HEK293 (cell line): ENCODE data around the gene CDH26.
A peak's percentile ranks its signal among the peaks of the same experiment; 100 is the strongest.

ENCODE experiments used
- EGR2 ChIP-seq: fragments of 450-650 bp; formaldehyde crosslinking; IDR thresholded peaks from 2 replicates; pipeline ENCODE4 v1.5.1; 2016; ENCODE audit warnings: low read depth, missing biosample characterization, missing genetic modification characterization
- GLIS1 ChIP-seq: fragments of 450-650 bp; formaldehyde crosslinking; IDR thresholded peaks from 2 replicates; pipeline ENCODE4 v1.5.1; 2016; ENCODE audit warnings: missing biosample characterization, missing genetic modification characterization
- ZNF10 ChIP-seq: fragments of 450-650 bp; formaldehyde crosslinking; IDR thresholded peaks from 2 replicates; pipeline ENCODE4 v1.5.1; 2017; ENCODE audit warnings: missing biosample characterization, missing genetic modification characterization
- ZNF112 ChIP-seq: fragments of 450-650 bp; formaldehyde crosslinking; IDR thresholded peaks from 2 replicates; pipeline ENCODE4 v1.5.0; 2017; ENCODE audit warnings: missing biosample characterization, missing genetic modification characterization
- ZNF311 ChIP-seq: fragments of 450-650 bp; formaldehyde crosslinking; IDR thresholded peaks from 2 replicates; pipeline ENCODE4 v1.5.1; 2017; ENCODE audit warnings: missing biosample characterization, missing genetic modification characterization, borderline replicate concordance
- ZNF335 ChIP-seq: fragments of 450-650 bp; formaldehyde crosslinking; conservative IDR thresholded peaks from 2 replicates; pipeline ENCODE4 v1.5.1; 2016; ENCODE audit warnings: missing biosample characterization, missing genetic modification characterization
- ZNF501 ChIP-seq: fragments of 450-650 bp; formaldehyde crosslinking; IDR thresholded peaks from 2 replicates; pipeline ENCODE4 v1.5.1; 2016; ENCODE audit warnings: missing biosample characterization, missing genetic modification characterization
- ZNF548 ChIP-seq: fragments of 450-650 bp; formaldehyde crosslinking; IDR thresholded peaks from 2 replicates; pipeline ENCODE4 v1.5.1; 2016; ENCODE audit warnings: missing biosample characterization, missing genetic modification characterization
- ZNF670 ChIP-seq: fragments of 450-650 bp; formaldehyde crosslinking; IDR thresholded peaks from 2 replicates; pipeline ENCODE4 v1.5.1; 2016; ENCODE audit warnings: missing biosample characterization, missing genetic modification characterization, low read depth
- ZNF777 ChIP-seq: fragments of 450-650 bp; formaldehyde crosslinking; IDR thresholded peaks from 2 replicates; pipeline ENCODE4 v1.5.1; 2017; ENCODE audit warnings: missing biosample characterization, missing genetic modification characterization, borderline replicate concordance
- TF ChIP-seq, protein P1 (sequence below): sonication (generic); formaldehyde crosslinking; IDR thresholded peaks from 2 replicates; pipeline ENCODE4 v1.8.1; 2022; ENCODE audit warnings: mild to moderate bottlenecking, moderate library complexity, missing genetic modification reagents
- TF ChIP-seq, protein P2 (sequence below): fragments of 450-650 bp; formaldehyde crosslinking; IDR thresholded peaks from 2 replicates; pipeline ENCODE4 v1.5.1; 2017; ENCODE audit warnings: missing biosample characterization, missing genetic modification characterization
- TF ChIP-seq, protein P3 (sequence below): IDR thresholded peaks from 2 replicates; pipeline ENCODE4 v1.6.1; 2011; ENCODE audit warnings: mild to moderate bottlenecking, low read depth, low read length, borderline replicate concordance
- TF ChIP-seq, protein P4 (sequence below): fragments of 450-650 bp; formaldehyde crosslinking; IDR thresholded peaks from 2 replicates; pipeline ENCODE4 v1.5.1; 2016; ENCODE audit warnings: missing biosample characterization, missing genetic modification characterization
- TF ChIP-seq, protein P5 (sequence below): fragments of 450-650 bp; formaldehyde crosslinking; IDR thresholded peaks from 2 replicates; pipeline ENCODE4 v1.5.1; 2017; ENCODE audit warnings: missing biosample characterization, missing genetic modification characterization
- TF ChIP-seq, protein P6 (sequence below): fragments of 450-650 bp; formaldehyde crosslinking; IDR thresholded peaks from 2 replicates; pipeline ENCODE4 v1.5.1; 2016; ENCODE audit warnings: missing biosample characterization, missing genetic modification characterization
- TF ChIP-seq, protein P7 (sequence below): fragments of 450-650 bp; formaldehyde crosslinking; IDR thresholded peaks from 2 replicates; pipeline ENCODE4 v1.5.1; 2016; ENCODE audit warnings: missing biosample characterization, missing genetic modification characterization, borderline replicate concordance

Gene CDH26

DNA sequence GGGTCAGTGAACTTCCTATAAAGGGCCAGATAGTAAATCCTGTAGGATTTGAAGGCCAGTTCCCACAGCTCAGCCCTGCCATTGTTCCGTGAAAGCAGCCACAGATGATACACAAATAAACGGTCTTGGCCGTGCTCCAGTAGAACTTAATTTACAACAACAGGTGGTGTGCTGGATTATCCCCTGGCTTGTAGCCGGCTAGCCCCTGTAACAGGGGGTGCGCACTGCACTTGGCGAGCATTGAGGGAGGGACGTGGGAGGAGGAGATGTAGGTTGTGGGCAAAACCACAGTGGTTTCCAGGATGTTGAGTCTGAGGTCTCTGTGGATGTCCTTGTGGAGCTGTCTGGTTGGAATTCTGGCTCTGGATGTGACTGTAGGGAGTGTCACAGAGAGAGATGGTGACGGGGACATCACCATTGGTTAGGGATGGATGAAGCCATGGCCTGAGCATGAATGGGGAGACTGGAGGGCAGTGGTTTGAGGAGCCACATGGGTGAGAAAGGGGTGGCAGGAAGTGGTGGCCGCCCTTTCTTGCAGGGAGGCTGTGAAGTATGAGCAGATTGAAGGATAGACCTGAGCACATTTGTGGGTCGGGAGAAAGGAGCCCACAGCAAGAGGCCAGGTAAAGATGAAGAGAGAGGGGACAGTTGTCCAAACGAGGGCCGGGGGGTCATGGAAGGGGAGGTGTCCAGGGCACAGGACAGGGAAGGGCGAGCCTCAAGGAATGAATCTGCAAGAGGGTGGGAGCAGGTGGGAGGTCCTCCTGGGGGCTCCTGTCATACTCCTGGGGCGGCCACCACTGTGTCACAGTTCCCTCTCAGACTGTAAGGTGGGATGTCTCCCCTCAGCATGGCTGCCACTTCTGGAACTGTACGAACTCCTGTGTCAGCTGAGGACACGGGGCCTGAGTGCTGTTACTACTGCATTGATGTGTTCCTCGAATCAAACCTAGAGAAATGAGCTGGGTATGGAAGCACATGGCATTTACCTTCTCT is 53.6 kb downstream of the CDH26 start (continued):
- TF ChIP-seq, protein P1, sequence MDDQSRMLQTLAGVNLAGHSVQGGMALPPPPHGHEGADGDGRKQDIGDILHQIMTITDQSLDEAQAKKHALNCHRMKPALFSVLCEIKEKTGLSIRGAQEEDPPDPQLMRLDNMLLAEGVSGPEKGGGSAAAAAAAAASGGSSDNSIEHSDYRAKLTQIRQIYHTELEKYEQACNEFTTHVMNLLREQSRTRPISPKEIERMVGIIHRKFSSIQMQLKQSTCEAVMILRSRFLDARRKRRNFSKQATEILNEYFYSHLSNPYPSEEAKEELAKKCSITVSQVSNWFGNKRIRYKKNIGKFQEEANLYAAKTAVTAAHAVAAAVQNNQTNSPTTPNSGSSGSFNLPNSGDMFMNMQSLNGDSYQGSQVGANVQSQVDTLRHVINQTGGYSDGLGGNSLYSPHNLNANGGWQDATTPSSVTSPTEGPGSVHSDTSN (CRISPR knock-in tag): no peak
- TF ChIP-seq ZNF777 (tag by site-specific recombination) (no peak), ZNF548 (tag by site-specific recombination) (no peak), ZNF311 (tag by site-specific recombination) (no peak), ZNF501 (no peak), ZNF670 (tag by site-specific recombination) (no peak), ZNF112 (tag by site-specific recombination) (no peak), ZNF10 (tag by site-specific recombination) (no peak), ZNF335 (tag by site-specific recombination) (no peak), GLIS1 (tag by site-specific recombination) (peak; percentile 62), EGR2 (tag by site-specific recombination) (peak; percentile 53; the same call in 1 of the 2 replicates)
- TF ChIP-seq, protein P2, sequence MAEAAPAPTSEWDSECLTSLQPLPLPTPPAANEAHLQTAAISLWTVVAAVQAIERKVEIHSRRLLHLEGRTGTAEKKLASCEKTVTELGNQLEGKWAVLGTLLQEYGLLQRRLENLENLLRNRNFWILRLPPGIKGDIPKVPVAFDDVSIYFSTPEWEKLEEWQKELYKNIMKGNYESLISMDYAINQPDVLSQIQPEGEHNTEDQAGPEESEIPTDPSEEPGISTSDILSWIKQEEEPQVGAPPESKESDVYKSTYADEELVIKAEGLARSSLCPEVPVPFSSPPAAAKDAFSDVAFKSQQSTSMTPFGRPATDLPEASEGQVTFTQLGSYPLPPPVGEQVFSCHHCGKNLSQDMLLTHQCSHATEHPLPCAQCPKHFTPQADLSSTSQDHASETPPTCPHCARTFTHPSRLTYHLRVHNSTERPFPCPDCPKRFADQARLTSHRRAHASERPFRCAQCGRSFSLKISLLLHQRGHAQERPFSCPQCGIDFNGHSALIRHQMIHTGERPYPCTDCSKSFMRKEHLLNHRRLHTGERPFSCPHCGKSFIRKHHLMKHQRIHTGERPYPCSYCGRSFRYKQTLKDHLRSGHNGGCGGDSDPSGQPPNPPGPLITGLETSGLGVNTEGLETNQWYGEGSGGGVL: no peak
- TF ChIP-seq, protein P3, sequence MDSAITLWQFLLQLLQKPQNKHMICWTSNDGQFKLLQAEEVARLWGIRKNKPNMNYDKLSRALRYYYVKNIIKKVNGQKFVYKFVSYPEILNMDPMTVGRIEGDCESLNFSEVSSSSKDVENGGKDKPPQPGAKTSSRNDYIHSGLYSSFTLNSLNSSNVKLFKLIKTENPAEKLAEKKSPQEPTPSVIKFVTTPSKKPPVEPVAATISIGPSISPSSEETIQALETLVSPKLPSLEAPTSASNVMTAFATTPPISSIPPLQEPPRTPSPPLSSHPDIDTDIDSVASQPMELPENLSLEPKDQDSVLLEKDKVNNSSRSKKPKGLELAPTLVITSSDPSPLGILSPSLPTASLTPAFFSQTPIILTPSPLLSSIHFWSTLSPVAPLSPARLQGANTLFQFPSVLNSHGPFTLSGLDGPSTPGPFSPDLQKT: no peak
- TF ChIP-seq, protein P4, sequence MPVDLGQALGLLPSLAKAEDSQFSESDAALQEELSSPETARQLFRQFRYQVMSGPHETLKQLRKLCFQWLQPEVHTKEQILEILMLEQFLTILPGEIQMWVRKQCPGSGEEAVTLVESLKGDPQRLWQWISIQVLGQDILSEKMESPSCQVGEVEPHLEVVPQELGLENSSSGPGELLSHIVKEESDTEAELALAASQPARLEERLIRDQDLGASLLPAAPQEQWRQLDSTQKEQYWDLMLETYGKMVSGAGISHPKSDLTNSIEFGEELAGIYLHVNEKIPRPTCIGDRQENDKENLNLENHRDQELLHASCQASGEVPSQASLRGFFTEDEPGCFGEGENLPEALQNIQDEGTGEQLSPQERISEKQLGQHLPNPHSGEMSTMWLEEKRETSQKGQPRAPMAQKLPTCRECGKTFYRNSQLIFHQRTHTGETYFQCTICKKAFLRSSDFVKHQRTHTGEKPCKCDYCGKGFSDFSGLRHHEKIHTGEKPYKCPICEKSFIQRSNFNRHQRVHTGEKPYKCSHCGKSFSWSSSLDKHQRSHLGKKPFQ (tag by site-specific recombination): peak; percentile 53; the same call in 1 of the 2 replicates
- TF ChIP-seq, protein P5, sequence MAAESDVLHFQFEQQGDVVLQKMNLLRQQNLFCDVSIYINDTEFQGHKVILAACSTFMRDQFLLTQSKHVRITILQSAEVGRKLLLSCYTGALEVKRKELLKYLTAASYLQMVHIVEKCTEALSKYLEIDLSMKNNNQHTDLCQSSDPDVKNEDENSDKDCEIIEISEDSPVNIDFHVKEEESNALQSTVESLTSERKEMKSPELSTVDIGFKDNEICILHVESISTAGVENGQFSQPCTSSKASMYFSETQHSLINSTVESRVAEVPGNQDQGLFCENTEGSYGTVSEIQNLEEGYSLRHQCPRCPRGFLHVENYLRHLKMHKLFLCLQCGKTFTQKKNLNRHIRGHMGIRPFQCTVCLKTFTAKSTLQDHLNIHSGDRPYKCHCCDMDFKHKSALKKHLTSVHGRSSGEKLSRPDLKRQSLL: no peak
- TF ChIP-seq, protein P6, sequence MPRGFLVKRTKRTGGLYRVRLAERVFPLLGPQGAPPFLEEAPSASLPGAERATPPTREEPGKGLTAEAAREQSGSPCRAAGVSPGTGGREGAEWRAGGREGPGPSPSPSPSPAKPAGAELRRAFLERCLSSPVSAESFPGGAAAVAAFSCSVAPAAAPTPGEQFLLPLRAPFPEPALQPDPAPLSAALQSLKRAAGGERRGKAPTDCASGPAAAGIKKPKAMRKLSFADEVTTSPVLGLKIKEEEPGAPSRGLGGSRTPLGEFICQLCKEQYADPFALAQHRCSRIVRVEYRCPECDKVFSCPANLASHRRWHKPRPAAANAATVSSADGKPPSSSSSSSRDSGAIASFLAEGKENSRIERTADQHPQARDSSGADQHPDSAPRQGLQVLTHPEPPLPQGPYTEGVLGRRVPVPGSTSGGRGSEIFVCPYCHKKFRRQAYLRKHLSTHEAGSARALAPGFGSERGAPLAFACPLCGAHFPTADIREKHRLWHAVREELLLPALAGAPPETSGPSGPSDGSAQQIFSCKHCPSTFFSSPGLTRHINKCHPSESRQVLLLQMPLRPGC: no peak
- TF ChIP-seq, protein P7, sequence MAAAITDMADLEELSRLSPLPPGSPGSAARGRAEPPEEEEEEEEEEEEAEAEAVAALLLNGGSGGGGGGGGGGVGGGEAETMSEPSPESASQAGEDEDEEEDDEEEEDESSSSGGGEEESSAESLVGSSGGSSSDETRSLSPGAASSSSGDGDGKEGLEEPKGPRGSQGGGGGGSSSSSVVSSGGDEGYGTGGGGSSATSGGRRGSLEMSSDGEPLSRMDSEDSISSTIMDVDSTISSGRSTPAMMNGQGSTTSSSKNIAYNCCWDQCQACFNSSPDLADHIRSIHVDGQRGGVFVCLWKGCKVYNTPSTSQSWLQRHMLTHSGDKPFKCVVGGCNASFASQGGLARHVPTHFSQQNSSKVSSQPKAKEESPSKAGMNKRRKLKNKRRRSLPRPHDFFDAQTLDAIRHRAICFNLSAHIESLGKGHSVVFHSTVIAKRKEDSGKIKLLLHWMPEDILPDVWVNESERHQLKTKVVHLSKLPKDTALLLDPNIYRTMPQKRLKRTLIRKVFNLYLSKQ: no peak
